GM12874 (cell line): ENCODE results near the gene SERPINA12.

Source experiments
- TF ChIP-seq, protein P1 (sequence below): IDR thresholded peaks from 2 replicates; pipeline ENCODE4 v1.5.1; 2011; ENCODE audit warnings: low read depth, mild to moderate bottlenecking, control low read depth, low read length, moderate library complexity; ENCODE audit not compliant: insufficient read depth

Gene SERPINA12

DNA sequence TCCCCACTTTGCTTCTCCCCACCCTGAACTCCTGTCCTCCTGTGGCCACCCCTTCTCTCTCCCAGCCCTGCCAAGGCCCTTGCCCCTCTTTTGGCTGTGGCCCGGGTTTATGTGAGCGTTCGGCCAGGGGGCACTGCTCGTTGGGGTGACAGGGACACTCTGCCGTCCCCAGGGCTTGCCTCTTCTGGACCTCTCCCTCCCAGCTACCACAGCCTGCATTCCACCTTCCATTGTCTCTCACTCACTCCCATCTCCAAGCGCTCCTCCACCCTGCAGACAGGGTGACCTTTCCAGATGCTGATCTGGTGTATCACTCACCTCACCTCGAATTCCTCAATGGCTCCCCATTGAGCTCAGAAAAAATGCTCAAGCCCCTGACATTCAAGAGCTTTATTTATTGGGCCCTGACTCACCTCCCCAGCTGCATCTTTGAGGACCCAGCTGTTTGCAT, 34.7 kb downstream of the SERPINA12 start:
- TF ChIP-seq, protein P1, sequence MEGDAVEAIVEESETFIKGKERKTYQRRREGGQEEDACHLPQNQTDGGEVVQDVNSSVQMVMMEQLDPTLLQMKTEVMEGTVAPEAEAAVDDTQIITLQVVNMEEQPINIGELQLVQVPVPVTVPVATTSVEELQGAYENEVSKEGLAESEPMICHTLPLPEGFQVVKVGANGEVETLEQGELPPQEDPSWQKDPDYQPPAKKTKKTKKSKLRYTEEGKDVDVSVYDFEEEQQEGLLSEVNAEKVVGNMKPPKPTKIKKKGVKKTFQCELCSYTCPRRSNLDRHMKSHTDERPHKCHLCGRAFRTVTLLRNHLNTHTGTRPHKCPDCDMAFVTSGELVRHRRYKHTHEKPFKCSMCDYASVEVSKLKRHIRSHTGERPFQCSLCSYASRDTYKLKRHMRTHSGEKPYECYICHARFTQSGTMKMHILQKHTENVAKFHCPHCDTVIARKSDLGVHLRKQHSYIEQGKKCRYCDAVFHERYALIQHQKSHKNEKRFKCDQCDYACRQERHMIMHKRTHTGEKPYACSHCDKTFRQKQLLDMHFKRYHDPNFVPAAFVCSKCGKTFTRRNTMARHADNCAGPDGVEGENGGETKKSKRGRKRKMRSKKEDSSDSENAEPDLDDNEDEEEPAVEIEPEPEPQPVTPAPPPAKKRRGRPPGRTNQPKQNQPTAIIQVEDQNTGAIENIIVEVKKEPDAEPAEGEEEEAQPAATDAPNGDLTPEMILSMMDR: no peak

DNA sequence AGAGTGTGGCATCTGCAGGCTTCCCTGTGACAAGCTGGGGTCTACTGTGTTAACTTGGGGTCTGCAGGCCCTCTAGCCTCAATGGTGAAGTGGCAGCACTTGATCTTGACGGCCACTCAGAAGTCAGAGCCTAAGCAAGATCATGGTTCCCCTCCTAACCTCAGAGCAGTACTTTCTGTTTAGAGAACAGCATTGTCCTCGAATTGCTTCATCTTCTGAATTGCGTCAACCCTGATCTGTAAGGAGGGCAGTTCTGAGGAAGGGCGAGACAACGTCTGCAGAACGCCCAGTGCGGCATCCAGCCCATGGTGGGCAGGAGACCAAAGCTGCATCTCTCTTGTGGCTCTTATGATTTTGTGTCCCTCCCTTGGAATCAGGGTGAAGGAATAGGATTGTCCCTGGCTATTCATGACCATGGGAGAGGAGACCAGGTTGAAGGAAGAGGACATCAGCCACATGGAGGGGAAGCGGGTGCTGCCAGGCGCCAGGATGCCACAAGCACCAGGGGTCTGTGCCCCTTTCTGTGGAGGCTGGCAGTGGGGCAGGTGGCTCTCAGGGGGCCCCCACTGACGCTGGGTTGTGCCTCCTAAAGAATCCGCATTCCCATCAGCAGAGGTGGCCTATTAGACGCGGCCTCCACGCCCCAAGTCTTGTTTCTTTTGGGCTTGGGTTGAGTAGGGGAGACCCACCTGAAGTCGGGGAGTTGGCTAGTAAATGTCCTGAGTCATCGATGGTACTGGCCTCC, 35.4 kb downstream of the SERPINA12 start:
- TF ChIP-seq, protein P1: no peak

DNA sequence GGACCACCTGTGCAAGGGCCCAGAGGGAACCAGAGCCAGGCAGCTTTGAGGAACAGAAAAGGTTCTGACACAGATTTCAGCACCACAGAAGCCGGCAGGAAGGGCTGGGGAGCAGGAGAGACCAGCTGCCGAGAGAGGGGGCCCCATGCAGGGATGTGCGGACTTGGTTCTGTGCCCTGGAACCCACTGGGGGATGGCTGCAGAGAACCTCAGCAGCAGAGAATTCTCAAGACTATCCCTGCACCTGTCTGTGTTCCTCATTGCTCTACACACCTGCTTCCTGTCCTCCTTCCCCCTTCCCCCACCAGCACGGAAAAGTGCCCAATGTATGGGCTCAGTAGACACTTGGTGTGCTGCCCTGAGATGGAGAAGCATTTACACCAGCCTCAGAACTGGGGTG, 36.4 kb downstream of the SERPINA12 start:
- TF ChIP-seq, protein P1: no peak

DNA sequence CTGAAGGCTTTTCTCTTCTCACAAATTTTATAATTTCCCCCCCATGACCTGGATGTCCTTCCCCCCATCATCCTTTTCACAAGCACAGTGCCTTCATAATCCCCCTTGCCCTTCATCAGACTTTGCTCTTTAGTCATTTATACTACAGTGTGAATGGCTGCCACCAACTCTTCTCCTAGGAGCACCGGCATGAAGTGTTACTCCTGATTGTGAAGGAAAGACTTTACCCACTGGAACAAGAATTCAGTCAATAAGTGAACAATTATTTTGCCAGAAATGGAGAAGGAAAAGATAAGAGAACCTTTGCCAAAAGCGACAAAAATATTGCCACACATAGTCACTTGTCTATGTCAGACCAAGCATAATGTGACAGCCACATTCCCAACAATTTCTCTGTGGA, 38.2 kb downstream of the SERPINA12 start:
- TF ChIP-seq, protein P1: no peak

DNA sequence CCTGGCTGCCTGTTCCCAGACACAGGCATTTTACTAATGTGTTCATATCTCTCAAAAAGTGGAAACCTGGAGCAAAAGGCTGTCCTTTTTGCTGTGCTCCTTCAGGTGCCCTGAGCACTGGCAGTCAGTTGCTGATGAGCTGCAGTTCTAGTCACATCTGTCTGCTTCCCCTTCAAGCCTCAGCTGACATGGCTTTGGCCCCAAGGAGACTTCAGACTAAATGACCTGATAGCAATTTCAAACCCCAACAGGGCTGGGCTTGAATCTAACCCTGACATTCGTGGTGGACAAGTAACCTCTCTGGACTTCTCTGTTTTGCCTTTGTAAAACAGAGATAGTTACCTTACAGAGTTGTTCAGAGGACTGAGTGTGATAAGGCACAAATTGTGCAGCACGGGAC, 39.0 kb downstream of the SERPINA12 start:
- TF ChIP-seq, protein P1: no peak

DNA sequence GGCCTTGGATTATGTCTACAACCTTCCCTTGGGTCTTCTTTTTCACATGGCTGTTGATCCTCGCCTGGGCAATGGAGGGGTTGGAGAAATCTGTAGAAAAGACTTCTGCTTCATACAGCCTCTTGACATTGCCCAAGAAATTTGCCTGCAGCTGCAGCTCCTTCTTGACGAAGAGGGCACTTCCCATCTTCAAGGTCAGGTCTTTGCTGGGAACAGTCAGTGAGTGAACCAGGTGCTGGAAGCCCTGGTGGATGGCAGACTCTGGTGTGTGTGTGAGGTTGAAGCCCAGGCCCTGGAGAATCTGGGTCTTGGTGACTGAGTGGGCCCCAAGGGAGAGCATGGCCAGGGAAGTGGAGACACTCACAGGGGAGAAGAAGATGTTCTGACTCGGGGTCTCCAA, 40.0 kb downstream of the SERPINA12 start:
- TF ChIP-seq, protein P1: no peak

DNA sequence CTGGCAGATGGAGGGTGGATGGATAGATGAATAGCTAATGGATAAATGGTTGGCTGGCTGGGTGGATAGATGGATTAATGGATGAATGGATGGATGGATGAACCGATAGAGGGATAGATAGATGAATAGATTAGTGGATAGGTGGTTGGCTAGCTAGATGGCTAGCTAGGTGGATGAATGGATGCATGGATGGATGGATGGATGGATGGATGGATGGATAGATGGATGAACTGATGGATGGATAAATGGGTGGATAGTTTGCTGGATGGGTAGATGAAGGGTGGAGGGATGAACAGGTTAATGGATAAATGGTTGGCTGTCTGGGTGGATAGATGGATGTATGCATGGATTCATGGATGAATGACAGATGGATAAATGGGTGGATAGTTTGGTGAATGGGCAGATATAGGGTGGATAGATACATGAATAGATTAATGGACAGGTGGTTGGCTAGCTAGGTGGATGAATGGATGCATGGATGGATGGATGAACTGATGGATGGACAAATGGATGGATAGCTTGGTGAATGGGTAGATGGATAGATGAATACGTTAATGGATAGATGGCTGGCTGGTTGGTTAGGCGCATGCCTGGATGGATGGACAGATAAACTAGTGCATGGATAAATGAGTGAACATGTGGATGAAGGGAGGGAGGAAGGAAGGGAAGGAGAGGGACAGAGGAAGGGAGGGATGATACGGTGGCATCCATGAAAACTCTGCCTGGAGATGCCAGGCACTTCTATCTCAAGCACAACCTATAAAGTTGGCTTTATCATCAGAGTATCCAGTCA, 41.3 kb downstream of the SERPINA12 start:
- TF ChIP-seq, protein P1: no peak
